Esophagus muscularis mucosa (tissue), 4 donors: ENCODE data around the gene SNX8. TPM values are rescaled to one million over a fixed set of nuclear protein-coding genes. Genes with fewer than 3 reads are reported as not detected.

Experiments
- DNase-seq: peaks from one replicate; pipeline ENCODE4 v3.0.0-alpha.2; 2017; ENCODE audit errors: extremely low spot score
- H3K27ac ChIP-seq, 4 donors: fragments of 200-600 bp; sonication (generic); replicated peaks in 1 of 4; 1 replicate in 3 of 4; 2 replicates in 1 of 4; pipeline ENCODE4 v1.5.1; 2016 to 2019; ENCODE audit warnings: mild to moderate bottlenecking in 1 of 4
- H3K27me3 ChIP-seq, 4 donors: fragments of 200-600 bp; sonication (generic); one replicate each; pipeline versions ENCODE4 v1.5.1 to v1.6.0; 2016 to 2019
- H3K36me3 ChIP-seq, 4 donors: fragments of 200-600 bp; sonication (generic); one replicate each; pipeline ENCODE4 v1.5.1; 2016 to 2019
- H3K4me1 ChIP-seq, 4 donors: fragments of 200-600 bp; sonication (generic); one replicate each; pipeline ENCODE4 v1.5.1; 2016 to 2019
- H3K4me3 ChIP-seq, 4 donors: fragments of 200-600 bp; sonication (generic); 1 replicate in 2 of 4; 2 replicates in 2 of 4; pipeline ENCODE4 v1.5.1; 2016 to 2019; ENCODE audit warnings: mild to moderate bottlenecking in 4 of 4, moderate library complexity in 1 of 4
- H3K9me3 ChIP-seq, 4 donors: fragments of 200-600 bp; sonication (generic); 1 replicate in 3 of 4; 2 replicates in 1 of 4; pipeline ENCODE4 v1.5.1; 2016 to 2019
- CTCF ChIP-seq, 3 experiments: fragments of 200-600 bp in 2 of 3; fragments of 450-650 bp in 1 of 3; sonication (generic) in 2 of 3; IDR thresholded peaks; one replicate each; pipeline ENCODE4 v1.5.1; 2017 to 2019; ENCODE audit warnings: antibody characterized with exemption in 3 of 3, mild to moderate bottlenecking in 2 of 3, moderate library complexity in 1 of 3
- EP300 ChIP-seq: sonication (generic); formaldehyde crosslinking; IDR thresholded peaks from one replicate; pipeline ENCODE4 v1.6.1; 2017; ENCODE audit warnings: antibody characterized with exemption
- POLR2A ChIP-seq: fragments of 450-650 bp; IDR thresholded peaks from one replicate; pipeline ENCODE4 v1.6.1; 2017; ENCODE audit warnings: antibody characterized with exemption, moderate library complexity, mild to moderate bottlenecking, low read depth
- POLR2AphosphoS5 ChIP-seq, 2 donors: sonication (generic); formaldehyde crosslinking; IDR thresholded peaks; one replicate each; pipeline ENCODE4 v1.6.1; 2017; ENCODE audit warnings: antibody characterized with exemption in 2 of 2
- WGBS: methylation state at CpG from one replicate; pipeline ENCODE4 v1.1.5; 2018; 5-methylcytosine and 5-hydroxymethylcytosine counted together
- intact Hi-C: fragments of 100-400 bp; cut with DNase I; formaldehyde crosslinking; loops from one replicate; pipeline ENCODE4 v1.15.1; 2023
- total RNA-seq, 4 donors: library from RNA; depleted of rRNA; stranded (reverse); fragments of >200 nt; gene quantifications; one replicate each; pipeline versions ENCODE4 v1.1.0 to v1.2.1, GENCODE V29; 2016

The SNX8 gene
- 1 to 10 TPM; 6.8 to 9.9 (median 8.7) TPM for total RNA-seq

- H3K9me3 ChIP-seq: no peaks in the 10 kb centered on the region
- intact Hi-C loops: loop anchor here (5.0 kb wide), 1 partner anchor 38 kb away; the partner anchor contains the start of gene EIF3B
- H3K4me1 ChIP-seq: peaks cover 0 to 24% (median 19%) of the 10 kb centered on the region in 4 donors
- TF ChIP-seq POLR2A (no peak), CTCF (IDR thresholded peaks at IDR 0.05) (peak in 1 of 3 experiments; percentile 28), POLR2AphosphoS5 (IDR thresholded peaks at IDR 0.05) (peak; percentile 61 to 64)
- peaks cover 0 to 5% (median under 1%) of the 10 kb centered on the region in 4 donors for H3K36me3 ChIP-seq
- H3K27ac ChIP-seq: peak within 1 kb of the TSS; percentile 74 to 84 (median 75)
- peaks cover 0 to 4% (median 0%) of the 10 kb centered on the region in 4 donors for H3K27me3 ChIP-seq
- WGBS: 5% methylated on average over 23 of the region's 78 CpGs
- peak within 1 kb of the TSS; percentile 77 to 98 (median 80) for H3K4me3 ChIP-seq
- DNase-seq: peak; percentile 97
Observed at GRCh38 chr7:2314209-2314955, at the start of gene SNX8. Gene SNX8, minus strand, starts transcription at chr7:2314441. Its CDS starts 20 bp downstream, at chr7:2314421.

GRCh38 chr7:2362385-2363088 is 48.3 kb upstream of the SNX8 start:
- Histone ChIP-seq H3K27me3 (no peaks in the 10 kb centered on the region), H3K27ac (no peak overlapping the region), H3K4me1 (peaks cover 15 to 41% (median 32%) of the 10 kb centered on the region in 4 donors), H3K4me3 (no peak overlapping the region), H3K36me3 (peaks cover 65 to 91% (median 79%) of the 10 kb centered on the region in 4 donors), H3K9me3 (no peaks in the 10 kb centered on the region)
- WGBS: 94% methylated on average over 23 of the region's 27 CpGs
- no peak for DNase-seq
- TF ChIP-seq EP300 (no peak), POLR2AphosphoS5 (IDR thresholded peaks at IDR 0.05) (no peak), CTCF (IDR thresholded peaks at IDR 0.05) (no peak), POLR2A (no peak)
- intact Hi-C loops: no loop called here

GRCh38 chr7:2360796-2361195 is 46.6 kb upstream of the SNX8 start:
- no peak for DNase-seq
- WGBS: 67% methylated on average over 6 of the region's 6 CpGs
- no peaks in the 10 kb centered on the region for H3K27me3 ChIP-seq
- H3K4me3 ChIP-seq: no peak overlapping the region
- no peak overlapping the region for H3K27ac ChIP-seq
- no peaks in the 10 kb centered on the region for H3K9me3 ChIP-seq
- TF ChIP-seq POLR2A: no peak
- TF ChIP-seq CTCF (IDR thresholded peaks at IDR 0.05): no peak
- TF ChIP-seq EP300: no peak
- TF ChIP-seq POLR2AphosphoS5 (IDR thresholded peaks at IDR 0.05): no peak
- H3K4me1 ChIP-seq: peaks cover 32 to 58% (median 49%) of the 10 kb centered on the region in 4 donors
- intact Hi-C loops: no loop called here
- H3K36me3 ChIP-seq: peaks cover 47 to 78% (median 63%) of the 10 kb centered on the region in 4 donors

- H3K27ac ChIP-seq: no peak overlapping the region
- WGBS: 92% methylated on average over 11 of the region's 11 CpGs
- H3K27me3 ChIP-seq: no peaks in the 10 kb centered on the region
- H3K4me3 ChIP-seq: no peak overlapping the region
- peaks cover 33 to 65% (median 55%) of the 10 kb centered on the region in 4 donors for H3K4me1 ChIP-seq
- intact Hi-C loops: loop anchor here (5.0 kb wide), 1 partner anchor 787 kb away; the partner anchor contains the start of gene PSMG3
- TF ChIP-seq POLR2A (no peak), CTCF (IDR thresholded peaks at IDR 0.05) (no peak), POLR2AphosphoS5 (IDR thresholded peaks at IDR 0.05) (no peak), EP300 (no peak)
- DNase-seq: no peak
- H3K9me3 ChIP-seq: no peaks in the 10 kb centered on the region
- H3K36me3 ChIP-seq: peaks cover 35 to 67% (median 51%) of the 10 kb centered on the region in 4 donors
Observed at GRCh38 chr7:2359610-2360009, 45.4 kb upstream of the SNX8 start.
